ENCODE results near the gene C4BPB. TPM values are rescaled to one million over a fixed set of nuclear protein-coding genes. Genes with fewer than 3 reads are reported as not detected.

The C4BPB gene
- total RNA-seq, 1 donor from 2014 or later: not detected

- no peak overlapping the region for H3K4me3 ChIP-seq
- H3K4me1 ChIP-seq: no peaks in the 10 kb centered on the region
- intact Hi-C loops (cut with DNase I): no loop called here
- no peak overlapping the region for H3K27ac ChIP-seq
- TF ChIP-seq POLR2A (IDR thresholded peaks at IDR 0.05): no peak
- TF ChIP-seq CTCF (IDR thresholded peaks at IDR 0.05): no peak
- TF ChIP-seq POLR2AphosphoS5 (IDR thresholded peaks at IDR 0.05; ENCODE audit: insufficient read depth in 1 of 2, low read depth in 1 of 2): no peak
- H3K27me3 ChIP-seq: no peaks in the 10 kb centered on the region
- no peaks in the 10 kb centered on the region for H3K9me3 ChIP-seq
- no peaks in the 10 kb centered on the region for H3K36me3 ChIP-seq
- DNase-seq (ENCODE audit: extremely low spot score in 2 of 2): no peak
These were observed 13.1 kb downstream of the C4BPB start for GRCh38 chr1:207101720-207102119.

GRCh38 chr1:207102146-207102545 lies 13.5 kb downstream of the C4BPB start:
- intact Hi-C loops (cut with DNase I): no loop called here
- no peak overlapping the region for H3K27ac ChIP-seq
- no peaks in the 10 kb centered on the region for H3K36me3 ChIP-seq
- TF ChIP-seq POLR2A (IDR thresholded peaks at IDR 0.05) (no peak), CTCF (IDR thresholded peaks at IDR 0.05) (no peak), POLR2AphosphoS5 (IDR thresholded peaks at IDR 0.05; ENCODE audit: insufficient read depth in 1 of 2, low read depth in 1 of 2) (no peak)
- no peak for DNase-seq (ENCODE audit: extremely low spot score in 2 of 2)
- no peaks in the 10 kb centered on the region for H3K4me1 ChIP-seq
- H3K4me3 ChIP-seq: no peak overlapping the region
- no peaks in the 10 kb centered on the region for H3K27me3 ChIP-seq
- H3K9me3 ChIP-seq: no peaks in the 10 kb centered on the region

GRCh38 chr1:207102659-207103058 lies 14.0 kb downstream of the C4BPB start:
- intact Hi-C loops (cut with DNase I): no loop called here
- Histone ChIP-seq H3K9me3 (no peaks in the 10 kb centered on the region), H3K27me3 (no peaks in the 10 kb centered on the region), H3K4me1 (no peaks in the 10 kb centered on the region), H3K36me3 (no peaks in the 10 kb centered on the region), H3K4me3 (no peak overlapping the region), H3K27ac (no peak overlapping the region)
- TF ChIP-seq CTCF (IDR thresholded peaks at IDR 0.05) (no peak), POLR2AphosphoS5 (IDR thresholded peaks at IDR 0.05; ENCODE audit: insufficient read depth in 1 of 2, low read depth in 1 of 2) (no peak)
- DNase-seq (ENCODE audit: extremely low spot score in 2 of 2): no peak

- no peaks in the 10 kb centered on the region for H3K4me1 ChIP-seq
- no peak for TF ChIP-seq POLR2AphosphoS5 (IDR thresholded peaks at IDR 0.05; ENCODE audit: insufficient read depth in 1 of 2, low read depth in 1 of 2)
- TF ChIP-seq POLR2A (IDR thresholded peaks at IDR 0.05): no peak
- no peak for TF ChIP-seq CTCF (IDR thresholded peaks at IDR 0.05)
- no peak for DNase-seq (ENCODE audit: extremely low spot score in 2 of 2)
- no peaks in the 10 kb centered on the region for H3K36me3 ChIP-seq
- no peaks in the 10 kb centered on the region for H3K9me3 ChIP-seq
- no peaks in the 10 kb centered on the region for H3K27me3 ChIP-seq
- no peak within 1 kb of the TSS for H3K27ac ChIP-seq
- intact Hi-C loops (cut with DNase I): no loop called here
- H3K4me3 ChIP-seq: no peak within 1 kb of the TSS
These were observed 15.3 kb downstream of the C4BPB start, which contains the start of gene C4BPA for GRCh38 chr1:207103892-207104373. TSS of gene C4BPA (plus strand) at chr1:207104233. CDS start at chr1:207113026, 8,793 bp downstream.

- no peak overlapping the region for H3K27ac ChIP-seq
- no peaks in the 10 kb centered on the region for H3K4me1 ChIP-seq
- no peak for DNase-seq (ENCODE audit: extremely low spot score in 2 of 2)
- no peaks in the 10 kb centered on the region for H3K36me3 ChIP-seq
- no peak overlapping the region for H3K4me3 ChIP-seq
- H3K27me3 ChIP-seq: no peaks in the 10 kb centered on the region
- TF ChIP-seq POLR2AphosphoS5 (IDR thresholded peaks at IDR 0.05; ENCODE audit: insufficient read depth in 1 of 2, low read depth in 1 of 2): no peak
- no peak for TF ChIP-seq POLR2A (IDR thresholded peaks at IDR 0.05)
- no peak for TF ChIP-seq CTCF (IDR thresholded peaks at IDR 0.05)
- intact Hi-C loops (cut with DNase I): no loop called here
- no peaks in the 10 kb centered on the region for H3K9me3 ChIP-seq
These were observed 20.3 kb downstream of the C4BPB start for GRCh38 chr1:207109004-207109403.
